Liver (tissue), 9 donors: ENCODE data around the gene GLIS1. TPM values are rescaled to one million over a fixed set of nuclear protein-coding genes. Genes with fewer than 3 reads are reported as not detected.

Experiments used
- DNase-seq: peaks from one replicate; pipeline ENCODE4 v3.0.0-alpha.2; 2017; ENCODE audit warnings: low spot score
- H3K27ac ChIP-seq, 2 donors: one replicate each; pipeline ENCODE4 v1.7.0; 2013; ENCODE audit warnings: inconsistent platforms in 2 of 2, low read length in 2 of 2, control low read depth in 1 of 2, low read depth in 1 of 2, mild to moderate bottlenecking in 1 of 2
- H3K27me3 ChIP-seq, 4 donors: one replicate each; pipeline versions ENCODE4 v1.6.1 to v1.7.0; 2013; ENCODE audit warnings: low read length in 3 of 4, inconsistent platforms in 1 of 4, mild to moderate bottlenecking in 1 of 4, moderate library complexity in 1 of 4; ENCODE audit not compliant: control insufficient read depth in 4 of 4, insufficient read depth in 4 of 4
- H3K36me3 ChIP-seq, 4 donors: one replicate each; pipeline versions ENCODE4 v1.6.1 to v1.7.0; 2013; ENCODE audit warnings: low read length in 3 of 4, mild to moderate bottlenecking in 3 of 4, low read depth in 1 of 4, moderate library complexity in 1 of 4; ENCODE audit not compliant: control insufficient read depth in 4 of 4, insufficient read depth in 3 of 4
- H3K4me1 ChIP-seq, 4 donors: one replicate each; pipeline versions ENCODE4 v1.6.1 to v1.7.0; 2013; ENCODE audit warnings: low read length in 3 of 4, mild to moderate bottlenecking in 3 of 4, moderate library complexity in 1 of 4; ENCODE audit not compliant: control insufficient read depth in 4 of 4, insufficient read depth in 4 of 4
- H3K4me3 ChIP-seq, 3 donors: one replicate each; pipeline versions ENCODE4 v1.6.1 to v1.7.0; 2013; ENCODE audit warnings: low read length in 3 of 3, control low read depth in 1 of 3, low read depth in 1 of 3, mild to moderate bottlenecking in 1 of 3
- H3K9ac ChIP-seq, 2 donors: one replicate each; pipeline ENCODE4 v1.7.0; 2013; ENCODE audit warnings: low read length in 2 of 2, mild to moderate bottlenecking in 2 of 2, moderate library complexity in 2 of 2, control low read depth in 1 of 2, low read depth in 1 of 2
- H3K9me3 ChIP-seq, 4 donors: one replicate each; pipeline versions ENCODE4 v1.6.1 to v1.7.0; 2013; ENCODE audit warnings: low read length in 3 of 4; ENCODE audit not compliant: control insufficient read depth in 4 of 4
- EGR1 ChIP-seq, 2 donors: IDR thresholded peaks; 2 replicates each; pipeline ENCODE4 v1.6.1; 2016 to 2018; ENCODE audit warnings: antibody characterized with exemption in 2 of 2, low read depth in 2 of 2
- FOXA1 ChIP-seq: IDR thresholded peaks from 2 replicates; pipeline ENCODE4 v1.6.1; 2016; ENCODE audit warnings: antibody characterized with exemption
- FOXA2 ChIP-seq: IDR thresholded peaks from 2 replicates; pipeline ENCODE4 v1.6.1; 2016; ENCODE audit warnings: antibody characterized with exemption
- GABPA ChIP-seq, 2 donors: IDR thresholded peaks in 1 of 2; conservative IDR thresholded peaks in 1 of 2; 2 replicates each; pipeline ENCODE4 v1.6.1; 2016; ENCODE audit warnings: antibody characterized with exemption in 2 of 2, mild to moderate bottlenecking in 1 of 2, moderate library complexity in 1 of 2
- HNF4A ChIP-seq, 2 donors: conservative IDR thresholded peaks; 2 replicates each; pipeline ENCODE4 v1.6.1; 2016; ENCODE audit warnings: antibody characterized with exemption in 2 of 2, mild to moderate bottlenecking in 2 of 2
- HNF4G ChIP-seq: IDR thresholded peaks from 2 replicates; pipeline ENCODE4 v1.6.1; 2016; ENCODE audit warnings: antibody characterized with exemption
- JUND ChIP-seq, 2 donors: IDR thresholded peaks; 2 replicates each; pipeline ENCODE4 v1.6.1; 2016; ENCODE audit warnings: antibody characterized with exemption in 2 of 2
- NR2F2 ChIP-seq: IDR thresholded peaks from 2 replicates; pipeline ENCODE4 v1.6.1; 2016; ENCODE audit warnings: antibody characterized with exemption
- RAD21 ChIP-seq, 2 donors: IDR thresholded peaks; 2 replicates each; pipeline ENCODE4 v1.6.1; 2016; ENCODE audit warnings: antibody characterized with exemption in 2 of 2, mild to moderate bottlenecking in 2 of 2
- RXRA ChIP-seq, 2 donors: IDR thresholded peaks; 2 replicates each; pipeline ENCODE4 v1.6.1; 2017 to 2018; ENCODE audit warnings: antibody characterized with exemption in 2 of 2, mild to moderate bottlenecking in 1 of 2
- SP1 ChIP-seq: IDR thresholded peaks from 2 replicates; pipeline ENCODE4 v1.6.1; 2018; ENCODE audit warnings: antibody characterized with exemption, mild to moderate bottlenecking
- TAF1 ChIP-seq: conservative IDR thresholded peaks from 2 replicates; pipeline ENCODE4 v1.6.1; 2016; ENCODE audit warnings: antibody characterized with exemption, mild to moderate bottlenecking
- YY1 ChIP-seq: IDR thresholded peaks from 2 replicates; pipeline ENCODE4 v1.6.1; 2016; ENCODE audit warnings: antibody characterized with exemption, mild to moderate bottlenecking
- WGBS: extraction: QIAGEN DNeasy Blood & Tissue Kit; methylation state at CpG from one replicate; pipeline ENCODE4 v1.1.7; 2013; 5-methylcytosine and 5-hydroxymethylcytosine counted together
- polyA plus RNA-seq, 2 donors: library from polyadenylated mRNA; stranded (reverse) in 1 of 2; unstranded in 1 of 2; fragments of 200-250 nt in 1 of 2; fragments of >200 nt in 1 of 2; fragmentation: Nextera tagmentation in 1 of 2; extraction: Ambion mirVana in 1 of 2; gene quantifications; one replicate each; pipeline versions ENCODE4 v1.2.1 to v1.2.3, GENCODE V29; 2013 to 2015
- total RNA-seq, 2 donors: library from RNA; depleted of rRNA; stranded (reverse); fragments of >200 nt; gene quantifications; one replicate each; pipeline ENCODE4 v1.2.3, GENCODE V29; 2014
- TF ChIP-seq, protein P1 (sequence below): fragments of 150-350 bp; IDR thresholded peaks from 2 replicates; pipeline ENCODE4 v1.5.1; 2017; ENCODE audit warnings: improper control_type of control experiment, low read depth, low read length; ENCODE audit not compliant: missing input control
- TF ChIP-seq, protein P2 (sequence below): IDR thresholded peaks from 2 replicates; pipeline ENCODE4 v1.6.1; 2016; ENCODE audit warnings: antibody characterized with exemption
- TF ChIP-seq, protein P3 (sequence below): IDR thresholded peaks from 2 replicates; pipeline ENCODE4 v1.6.1; 2016; ENCODE audit warnings: antibody characterized with exemption
- TF ChIP-seq, protein P4 (sequence below): IDR thresholded peaks from 2 replicates; pipeline ENCODE4 v1.6.1; 2016; ENCODE audit warnings: antibody characterized with exemption
- donor health status: healthy.
- donor health status: healthy.
- donor health status: healthy.
- donor health status: healthy.
- donor health status: healthy.

The GLIS1 gene
- total and polyA plus RNA-seq, 4 donors: under 0.01 to 0.05 TPM; not detected in 2

DNA sequence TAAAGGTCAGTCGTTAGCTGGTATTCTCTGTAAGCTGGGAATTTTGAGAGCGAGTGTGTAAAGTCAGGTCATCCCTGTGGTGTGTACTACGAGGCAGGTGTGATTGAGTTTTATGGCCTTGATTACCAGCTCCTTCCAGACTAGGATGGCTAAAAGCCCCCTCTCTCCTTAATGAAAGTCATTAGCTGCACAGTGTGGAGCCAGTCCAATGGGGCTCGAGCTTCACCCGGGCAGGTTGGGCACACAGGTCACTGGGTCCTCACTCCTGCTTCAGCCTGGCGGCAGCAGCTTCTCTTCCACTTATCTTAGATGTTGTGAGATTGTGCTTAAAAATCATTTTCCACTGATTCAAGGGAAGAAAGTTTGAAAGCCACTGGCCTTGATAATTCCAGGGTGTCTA is 276.8 kb downstream of the GLIS1 start:
- Histone ChIP-seq H3K4me1 (no peaks in the 10 kb centered on the region), H3K27me3 (no peaks in the 10 kb centered on the region), H3K36me3 (no peaks in the 10 kb centered on the region), H3K27ac (no peak overlapping the region), H3K9me3 (no peaks in the 10 kb centered on the region), H3K4me3 (no peak overlapping the region), H3K9ac (no peak overlapping the region)
- DNase-seq: no peak
- no peak for TF ChIP-seq GABPA (IDR thresholded peaks at IDR 0.05 in 1 of 2, conservative IDR thresholded peaks at IDR 0.05 in 1 of 2)
- TF ChIP-seq HNF4A (conservative IDR thresholded peaks at IDR 0.05): no peak
- no peak for TF ChIP-seq NR2F2
- TF ChIP-seq RXRA (IDR thresholded peaks at IDR 0.05): no peak
- TF ChIP-seq FOXA1: no peak
- TF ChIP-seq, protein P1, sequence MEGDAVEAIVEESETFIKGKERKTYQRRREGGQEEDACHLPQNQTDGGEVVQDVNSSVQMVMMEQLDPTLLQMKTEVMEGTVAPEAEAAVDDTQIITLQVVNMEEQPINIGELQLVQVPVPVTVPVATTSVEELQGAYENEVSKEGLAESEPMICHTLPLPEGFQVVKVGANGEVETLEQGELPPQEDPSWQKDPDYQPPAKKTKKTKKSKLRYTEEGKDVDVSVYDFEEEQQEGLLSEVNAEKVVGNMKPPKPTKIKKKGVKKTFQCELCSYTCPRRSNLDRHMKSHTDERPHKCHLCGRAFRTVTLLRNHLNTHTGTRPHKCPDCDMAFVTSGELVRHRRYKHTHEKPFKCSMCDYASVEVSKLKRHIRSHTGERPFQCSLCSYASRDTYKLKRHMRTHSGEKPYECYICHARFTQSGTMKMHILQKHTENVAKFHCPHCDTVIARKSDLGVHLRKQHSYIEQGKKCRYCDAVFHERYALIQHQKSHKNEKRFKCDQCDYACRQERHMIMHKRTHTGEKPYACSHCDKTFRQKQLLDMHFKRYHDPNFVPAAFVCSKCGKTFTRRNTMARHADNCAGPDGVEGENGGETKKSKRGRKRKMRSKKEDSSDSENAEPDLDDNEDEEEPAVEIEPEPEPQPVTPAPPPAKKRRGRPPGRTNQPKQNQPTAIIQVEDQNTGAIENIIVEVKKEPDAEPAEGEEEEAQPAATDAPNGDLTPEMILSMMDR: no peak
- TF ChIP-seq JUND (IDR thresholded peaks at IDR 0.05): no peak
- TF ChIP-seq SP1: no peak
- TF ChIP-seq HNF4G: no peak
- no peak for TF ChIP-seq TAF1
- TF ChIP-seq RAD21 (IDR thresholded peaks at IDR 0.05): no peak
- TF ChIP-seq YY1: no peak
- 87% methylated on average over 6 of the region's 6 CpGs for WGBS

DNA sequence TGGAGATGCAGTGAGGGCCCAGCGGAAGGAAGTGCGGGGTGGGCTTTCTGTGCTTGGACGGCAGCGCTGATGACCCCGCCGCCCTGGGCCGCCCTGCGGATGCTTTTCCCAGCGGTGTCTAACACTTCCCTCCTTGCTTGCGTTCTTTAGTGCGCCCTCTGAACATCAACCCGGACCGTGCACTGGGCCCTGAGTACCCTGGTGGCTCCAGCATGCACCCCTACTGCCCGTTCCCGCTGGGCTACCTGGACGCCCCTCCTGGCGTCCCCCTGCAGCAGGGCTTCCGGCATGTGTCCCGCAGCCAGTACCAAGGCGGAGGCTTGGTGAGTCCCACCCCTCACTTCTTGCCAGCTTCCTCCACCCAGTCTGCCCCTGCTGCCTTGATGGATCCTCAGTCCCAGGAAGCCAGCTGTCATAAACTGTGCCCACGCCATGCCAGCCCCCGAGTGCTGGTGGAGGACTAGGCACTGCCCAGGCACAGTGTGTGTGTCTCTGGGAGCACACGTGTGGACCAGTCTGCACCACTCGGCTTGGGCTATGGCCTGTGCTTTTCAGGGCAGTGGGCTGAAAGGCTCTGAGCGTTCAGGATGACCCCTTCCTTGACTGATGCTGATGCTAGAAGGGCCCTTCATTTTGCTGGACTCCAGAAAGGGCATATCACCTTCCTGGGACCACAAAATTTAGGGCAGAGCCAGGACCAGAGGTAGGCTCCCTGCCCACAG is 277.5 kb downstream of the GLIS1 start:
- Histone ChIP-seq H3K27ac (no peak overlapping the region), H3K9me3 (no peaks in the 10 kb centered on the region), H3K9ac (no peak overlapping the region), H3K4me3 (no peak overlapping the region), H3K36me3 (no peaks in the 10 kb centered on the region), H3K4me1 (no peaks in the 10 kb centered on the region), H3K27me3 (no peaks in the 10 kb centered on the region)
- WGBS: 90% methylated on average over 25 of the region's 25 CpGs
- TF ChIP-seq EGR1 (IDR thresholded peaks at IDR 0.05; ENCODE audit: low read depth in 2 of 2): no peak
- TF ChIP-seq TAF1: no peak
- TF ChIP-seq, protein P2, sequence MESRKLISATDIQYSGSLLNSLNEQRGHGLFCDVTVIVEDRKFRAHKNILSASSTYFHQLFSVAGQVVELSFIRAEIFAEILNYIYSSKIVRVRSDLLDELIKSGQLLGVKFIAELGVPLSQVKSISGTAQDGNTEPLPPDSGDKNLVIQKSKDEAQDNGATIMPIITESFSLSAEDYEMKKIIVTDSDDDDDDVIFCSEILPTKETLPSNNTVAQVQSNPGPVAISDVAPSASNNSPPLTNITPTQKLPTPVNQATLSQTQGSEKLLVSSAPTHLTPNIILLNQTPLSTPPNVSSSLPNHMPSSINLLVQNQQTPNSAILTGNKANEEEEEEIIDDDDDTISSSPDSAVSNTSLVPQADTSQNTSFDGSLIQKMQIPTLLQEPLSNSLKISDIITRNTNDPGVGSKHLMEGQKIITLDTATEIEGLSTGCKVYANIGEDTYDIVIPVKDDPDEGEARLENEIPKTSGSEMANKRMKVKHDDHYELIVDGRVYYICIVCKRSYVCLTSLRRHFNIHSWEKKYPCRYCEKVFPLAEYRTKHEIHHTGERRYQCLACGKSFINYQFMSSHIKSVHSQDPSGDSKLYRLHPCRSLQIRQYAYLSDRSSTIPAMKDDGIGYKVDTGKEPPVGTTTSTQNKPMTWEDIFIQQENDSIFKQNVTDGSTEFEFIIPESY: no peak
- TF ChIP-seq, protein P1: no peak
- no peak for TF ChIP-seq HNF4G
- TF ChIP-seq SP1: no peak
- TF ChIP-seq FOXA2: no peak
- TF ChIP-seq HNF4A (conservative IDR thresholded peaks at IDR 0.05): no peak
- TF ChIP-seq, protein P3, sequence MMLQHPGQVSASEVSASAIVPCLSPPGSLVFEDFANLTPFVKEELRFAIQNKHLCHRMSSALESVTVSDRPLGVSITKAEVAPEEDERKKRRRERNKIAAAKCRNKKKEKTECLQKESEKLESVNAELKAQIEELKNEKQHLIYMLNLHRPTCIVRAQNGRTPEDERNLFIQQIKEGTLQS: no peak
- TF ChIP-seq NR2F2: no peak
- TF ChIP-seq FOXA1: no peak
- TF ChIP-seq, protein P4, sequence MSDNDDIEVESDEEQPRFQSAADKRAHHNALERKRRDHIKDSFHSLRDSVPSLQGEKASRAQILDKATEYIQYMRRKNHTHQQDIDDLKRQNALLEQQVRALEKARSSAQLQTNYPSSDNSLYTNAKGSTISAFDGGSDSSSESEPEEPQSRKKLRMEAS: no peak
- TF ChIP-seq GABPA (IDR thresholded peaks at IDR 0.05 in 1 of 2, conservative IDR thresholded peaks at IDR 0.05 in 1 of 2): no peak
- no peak for DNase-seq
